HEK293T (cell line): ENCODE data around the gene GPR33.

Source experiments
- ELF4 ChIP-seq: fragments of 450-650 bp; IDR thresholded peaks from 2 replicates; pipeline ENCODE4 v1.6.1; 2017; ENCODE audit warnings: antibody characterized with exemption
- FOXA1 ChIP-seq: fragments of 450-650 bp; IDR thresholded peaks from 2 replicates; pipeline ENCODE4 v1.6.1; 2016; ENCODE audit warnings: mild to moderate bottlenecking
- FOXK2 ChIP-seq: fragments of 450-650 bp; IDR thresholded peaks from 2 replicates; pipeline ENCODE4 v1.6.1; 2016; ENCODE audit warnings: mild to moderate bottlenecking
- L3MBTL2 ChIP-seq: fragments of 450-650 bp; conservative IDR thresholded peaks from 2 replicates; pipeline ENCODE4 v1.6.1; 2016; ENCODE audit warnings: mild to moderate bottlenecking
- NFRKB ChIP-seq: fragments of 450-650 bp; IDR thresholded peaks from 2 replicates; pipeline ENCODE4 v1.6.1; 2016; ENCODE audit warnings: mild to moderate bottlenecking, moderate library complexity
- SP1 ChIP-seq: fragments of 450-650 bp; IDR thresholded peaks from 2 replicates; pipeline ENCODE4 v1.6.1; 2017
- SUZ12 ChIP-seq: fragments of 450-650 bp; IDR thresholded peaks from 2 replicates; pipeline ENCODE4 v1.6.1; 2016; ENCODE audit warnings: mild to moderate bottlenecking
- TARDBP ChIP-seq: fragments of 450-650 bp; IDR thresholded peaks from 2 replicates; pipeline ENCODE4 v1.6.1; 2016
- ZNF384 ChIP-seq: fragments of 450-650 bp; IDR thresholded peaks from 2 replicates; pipeline ENCODE4 v1.6.1; 2016

DNA sequence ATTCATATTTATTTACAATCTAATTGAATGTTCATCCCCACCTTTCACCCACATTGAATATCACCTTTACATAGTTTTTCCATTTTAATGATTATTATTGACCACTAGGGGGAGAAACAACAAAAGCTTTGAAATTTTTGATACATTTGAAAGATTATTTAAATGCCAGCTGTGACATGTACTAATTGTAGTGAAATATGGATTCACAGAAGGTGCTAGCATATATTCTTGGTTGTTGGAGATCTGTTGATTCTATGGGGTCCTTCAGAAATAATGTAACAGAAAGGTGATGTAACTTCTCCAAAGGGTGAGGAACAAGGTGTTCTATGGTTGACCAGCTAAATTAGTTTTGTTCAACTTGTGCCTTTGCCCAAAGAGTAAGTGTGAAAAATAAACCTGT lies 22.4 kb upstream of the GPR33 start:
- TF ChIP-seq ELF4 (no peak), NFRKB (no peak), SP1 (no peak), TARDBP (no peak), FOXA1 (no peak), FOXK2 (no peak), SUZ12 (no peak), ZNF384 (no peak), L3MBTL2 (no peak)
